HG03442 (cell line): Measurements from ENCODE around the gene RABIF.
"Not testable (repeated sequence)": the region's sequence is repeated elsewhere in the genome, so short reads cannot be mapped to it uniquely, and the experiment has no call there.

ENCODE experiments used
- ATAC-seq: cut with Tn5 transposase; IDR thresholded peaks from one replicate; pipeline ENCODE4 v1.9.1; 2021; ENCODE audit warnings: mild to moderate bottlenecking, moderate library complexity; ENCODE audit not compliant: unreplicated experiment

RABIF gene

GRCh38 chr1:202888531-202889360 is at the start of gene RABIF:
Gene RABIF, minus strand, starts transcription at chr1:202889149. Its CDS starts 51 bp downstream, at chr1:202889098.
- ATAC-seq: peak; percentile 92

DNA sequence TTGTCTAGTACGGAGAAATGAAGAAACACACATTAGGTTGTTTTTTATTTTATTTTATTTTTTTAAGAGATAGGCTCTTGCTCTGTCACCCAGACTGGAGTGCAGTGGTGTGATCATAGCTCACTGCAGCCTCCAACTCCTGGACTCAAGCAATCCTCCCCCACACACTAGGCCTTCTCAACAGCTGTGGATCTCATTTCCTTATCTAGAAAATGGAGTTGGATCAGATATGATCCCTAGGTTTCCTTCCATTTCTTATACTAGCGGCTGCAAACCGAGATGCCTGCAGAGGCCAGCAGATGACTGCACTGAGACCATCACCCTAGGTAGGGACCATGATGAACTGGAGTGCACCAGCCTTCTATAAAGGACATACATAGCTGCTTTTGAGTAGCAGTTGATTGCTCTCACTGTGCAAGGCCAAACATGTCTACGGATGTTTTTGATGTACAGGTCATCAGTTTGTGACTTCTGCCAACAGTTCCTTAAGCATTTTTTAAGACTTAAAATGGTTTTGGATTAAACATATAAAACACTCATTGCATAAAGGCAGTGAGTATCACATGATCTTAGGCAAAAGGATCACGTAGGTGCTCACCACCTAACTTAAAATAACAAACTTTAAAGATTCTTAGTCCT is 49.5 kb upstream of the RABIF start:
- ATAC-seq: no peak

DNA sequence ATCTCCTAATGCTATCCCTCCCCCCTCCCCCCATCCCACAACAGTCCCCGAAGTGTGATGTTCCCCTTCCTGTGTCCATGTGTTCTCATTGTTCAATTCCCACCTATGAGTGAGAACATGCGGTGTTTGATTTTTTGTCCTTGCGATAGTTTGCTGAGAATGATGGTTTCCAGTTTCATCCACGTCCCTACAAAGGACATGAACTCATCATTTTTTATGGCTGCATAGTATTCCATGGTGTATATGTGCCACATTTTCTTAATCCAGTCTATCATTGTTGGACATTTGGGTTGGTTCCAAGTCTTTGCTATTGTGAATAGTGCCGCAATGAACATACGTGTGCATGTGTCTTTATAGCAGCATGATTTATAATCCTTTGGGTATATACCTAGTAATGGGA is 47.5 kb upstream of the RABIF start:
- ATAC-seq: not testable (repeated sequence)

GRCh38 chr1:202935844-202936243 is 46.9 kb upstream of the RABIF start:
- no peak for ATAC-seq

GRCh38 chr1:202934755-202935154 is 45.8 kb upstream of the RABIF start:
- no peak for ATAC-seq

- ATAC-seq: no peak
Measured at GRCh38 chr1:202932476-202932875, 43.5 kb upstream of the RABIF start.

GRCh38 chr1:202926581-202927491 is 37.9 kb upstream of the RABIF start, which contains the start of gene KLHL12:
Gene KLHL12, minus strand, starts transcription at chr1:202927234. Its CDS starts 2,072 bp downstream, at chr1:202925162.
- peak; percentile 87 for ATAC-seq

DNA sequence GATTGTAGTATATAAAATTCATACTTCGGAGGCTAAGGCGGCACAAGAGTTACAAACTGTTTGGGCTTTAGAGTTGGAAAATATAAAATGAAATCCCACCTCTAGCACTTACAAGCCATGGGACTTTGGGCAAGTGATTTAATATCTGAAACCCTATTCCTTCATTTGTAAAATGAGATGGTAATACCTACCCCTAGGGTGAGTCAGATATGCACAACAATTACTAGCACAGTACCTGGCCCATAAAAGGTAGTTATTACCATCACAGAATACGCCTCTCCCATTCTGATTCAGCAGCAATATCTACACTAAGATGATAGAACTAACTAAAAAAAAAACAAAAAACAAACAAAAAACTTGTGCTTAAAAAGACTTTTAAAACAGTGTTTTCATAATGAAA is 34.6 kb upstream of the RABIF start:
- ATAC-seq: no peak

GRCh38 chr1:202919615-202920014 is 30.7 kb upstream of the RABIF start:
- no peak for ATAC-seq

DNA sequence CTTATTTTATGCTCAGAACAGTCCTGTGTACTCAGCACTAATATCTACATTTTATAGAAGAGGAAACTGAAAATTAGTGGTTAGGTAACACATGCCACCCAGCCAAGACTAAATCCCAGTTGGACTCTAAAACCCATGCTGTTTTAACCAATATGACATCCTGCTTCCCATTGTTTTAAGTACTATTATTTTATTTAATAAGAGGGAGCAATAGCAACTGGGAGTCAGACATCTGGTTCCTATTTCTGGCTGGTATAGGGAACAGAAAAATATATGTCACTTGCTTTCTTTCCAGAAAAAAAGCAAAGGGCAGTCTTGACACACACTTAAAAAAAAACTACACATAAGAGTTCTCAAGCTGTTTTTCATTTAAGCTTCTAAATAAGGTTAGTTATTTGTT is 26.2 kb upstream of the RABIF start:
- ATAC-seq: no peak

- ATAC-seq: not testable (repeated sequence)
Measured at GRCh38 chr1:202912476-202912875, 23.5 kb upstream of the RABIF start.

- ATAC-seq: no peak
Measured at GRCh38 chr1:202909494-202909893, 20.5 kb upstream of the RABIF start.

DNA sequence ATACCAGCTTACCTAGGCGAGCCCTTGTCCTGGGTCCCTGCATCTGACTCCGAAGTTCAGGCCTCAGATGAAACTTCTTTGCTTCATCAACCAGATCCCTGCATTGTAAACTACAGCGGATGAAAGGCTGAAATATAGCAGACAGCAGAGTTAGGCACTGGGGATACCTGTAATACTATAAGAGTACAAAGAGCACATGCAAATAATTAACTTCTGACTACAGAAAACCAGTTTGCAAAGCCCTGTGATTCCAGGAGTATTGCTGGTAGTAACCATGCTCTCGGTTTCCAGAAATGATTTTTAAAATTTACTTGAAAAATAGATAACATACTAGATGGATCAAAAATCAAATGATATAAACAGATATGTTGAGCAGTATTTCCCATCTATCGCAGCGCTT is 20.0 kb upstream of the RABIF start:
- ATAC-seq: no peak

DNA sequence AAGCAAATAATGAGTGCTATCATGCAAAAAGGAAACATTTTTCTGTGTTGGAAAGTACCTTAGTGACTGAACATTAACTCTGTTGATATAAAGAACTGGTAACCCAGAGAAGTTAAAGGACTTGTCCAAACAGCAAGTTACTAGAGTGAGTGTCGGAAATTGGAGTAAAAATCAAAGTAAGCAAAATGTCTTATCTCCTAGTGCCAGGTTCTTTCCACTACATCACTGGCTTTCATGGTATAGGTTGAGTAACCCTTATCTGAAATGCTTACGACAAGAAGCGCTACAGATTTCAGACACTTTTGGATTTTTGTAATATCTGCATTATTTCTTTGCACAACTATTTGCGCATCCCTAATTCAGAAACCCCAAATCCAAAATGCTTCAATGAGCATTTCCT is 16.4 kb upstream of the RABIF start:
- ATAC-seq: no peak

- not testable (repeated sequence) for ATAC-seq
Measured at GRCh38 chr1:202903808-202904207, 14.9 kb upstream of the RABIF start.

DNA sequence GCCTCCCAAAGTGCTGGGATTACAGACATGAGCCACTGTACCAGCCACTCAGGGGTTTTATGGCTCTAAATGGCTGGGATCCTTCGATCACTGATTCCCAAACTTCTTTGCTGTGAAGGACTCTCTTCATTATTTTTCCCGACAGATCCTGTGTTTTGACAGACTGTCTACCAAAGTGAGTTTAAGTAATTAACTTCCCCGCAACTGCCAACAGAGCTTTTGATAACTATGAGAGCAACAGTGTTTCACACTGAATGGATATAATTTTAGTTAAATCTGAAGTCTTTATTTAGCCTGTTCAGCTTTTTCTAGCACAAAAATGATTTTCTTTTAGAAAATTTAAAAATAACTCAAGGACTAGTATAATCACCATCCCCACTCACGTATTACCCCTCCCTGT is 12.6 kb upstream of the RABIF start:
- no peak for ATAC-seq

GRCh38 chr1:202892501-202892900 is 3.6 kb upstream of the RABIF start:
- no peak for ATAC-seq

DNA sequence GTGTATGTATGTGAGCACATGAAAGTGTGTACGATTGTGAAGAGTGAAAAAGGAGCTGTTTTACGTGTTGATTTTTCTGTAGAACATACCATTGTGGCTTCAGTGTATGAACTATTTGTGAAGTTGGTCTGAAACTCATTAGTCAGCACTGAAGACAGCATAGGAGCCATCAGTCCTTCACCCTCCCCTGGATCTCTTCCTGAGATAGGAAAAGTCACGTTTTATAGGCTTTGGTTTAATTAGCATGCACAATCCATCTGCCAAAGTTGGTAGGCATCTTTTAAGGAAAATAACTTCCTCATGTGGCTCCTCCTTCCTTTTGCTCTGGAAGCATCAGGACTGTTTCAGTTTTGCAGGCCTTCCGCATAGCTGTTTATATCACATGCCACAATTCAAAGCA is 1.4 kb upstream of the RABIF start:
- ATAC-seq: no peak

GRCh38 chr1:202888221-202888530 is 773 bp downstream of the RABIF start:
- ATAC-seq: no peak

GRCh38 chr1:202880961-202881460 is 7.9 kb downstream of the RABIF start:
- no peak for ATAC-seq

GRCh38 chr1:202880062-202880461 is 8.9 kb downstream of the RABIF start:
- ATAC-seq: no peak
